HL-60 (cell line): ENCODE measurements around the gene USP32.

Source experiments
- DNase-seq, 2 experiments: peaks; one replicate each; pipeline ENCODE4 v3.0.0-alpha.2; 2010 to 2020; ENCODE audit warnings: low read depth in 1 of 2, low spot score in 1 of 2
- H3K27ac ChIP-seq: fragments of 250-450 bp; sonication (Bioruptor Pico); replicated peaks from 2 replicates; pipeline ENCODE4 v1.5.1; 2020; ENCODE audit warnings: mild to moderate bottlenecking, moderate library complexity
- H3K27me3 ChIP-seq: fragments of 250-450 bp; sonication (Bioruptor Pico); 2 replicates; pipeline ENCODE4 v1.5.1; 2021; ENCODE audit warnings: mild to moderate bottlenecking, moderate library complexity; ENCODE audit not compliant: insufficient read depth, poor library complexity, severe bottlenecking
- H3K4me3 ChIP-seq: replicated peaks from 2 replicates; pipeline ENCODE4 v1.5.1; 2011; ENCODE audit warnings: mild to moderate bottlenecking, control low read depth, low read length; ENCODE audit not compliant: insufficient read depth
- GABPA ChIP-seq: IDR thresholded peaks from 2 replicates; pipeline ENCODE4 v1.6.1; 2012; ENCODE audit warnings: low read depth
- POLR2AphosphoS5 ChIP-seq: IDR thresholded peaks from 2 replicates; pipeline ENCODE4 v1.6.1; 2012; ENCODE audit warnings: low read depth
- SPI1 ChIP-seq: IDR thresholded peaks from 2 replicates; pipeline ENCODE4 v1.6.1; 2012; ENCODE audit warnings: low read depth, mild to moderate bottlenecking, borderline replicate concordance
- TF ChIP-seq, protein P1 (sequence below): IDR thresholded peaks from 2 replicates; pipeline ENCODE4 v1.6.1; 2012; ENCODE audit warnings: low read depth; ENCODE audit not compliant: insufficient replicate concordance
- TF ChIP-seq, protein P2 (sequence below): IDR thresholded peaks from one replicate; pipeline ENCODE4 v1.5.1; 2011; ENCODE audit warnings: low read length, control low read depth, inconsistent platforms; ENCODE audit not compliant: insufficient read depth

The USP32 gene

DNA sequence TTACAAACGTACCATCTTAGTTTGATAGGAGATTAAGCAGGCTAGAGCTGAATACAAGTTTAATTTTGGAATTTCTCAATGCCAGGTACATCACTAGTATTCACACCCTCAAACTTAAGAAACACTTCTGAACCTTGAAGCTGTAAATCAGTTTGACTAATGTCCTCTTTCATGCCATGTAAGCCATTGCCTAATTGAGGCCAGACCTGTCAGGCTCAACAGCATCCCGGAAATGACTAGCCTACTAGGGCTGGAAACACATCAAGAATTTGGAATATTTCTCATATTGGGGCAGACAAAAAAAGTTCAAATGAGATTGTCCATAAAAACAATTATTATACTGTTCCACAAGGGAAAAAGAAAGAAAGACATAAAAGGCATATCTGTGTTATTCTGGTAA is 1.7 kb downstream of the USP32 start:
- DNase-seq, result peak in 1 of 2 experiments; percentile 63
- no peak for TF ChIP-seq GABPA
- no peak for TF ChIP-seq SPI1
- TF ChIP-seq POLR2AphosphoS5, result no peak
- TF ChIP-seq, protein P1, sequence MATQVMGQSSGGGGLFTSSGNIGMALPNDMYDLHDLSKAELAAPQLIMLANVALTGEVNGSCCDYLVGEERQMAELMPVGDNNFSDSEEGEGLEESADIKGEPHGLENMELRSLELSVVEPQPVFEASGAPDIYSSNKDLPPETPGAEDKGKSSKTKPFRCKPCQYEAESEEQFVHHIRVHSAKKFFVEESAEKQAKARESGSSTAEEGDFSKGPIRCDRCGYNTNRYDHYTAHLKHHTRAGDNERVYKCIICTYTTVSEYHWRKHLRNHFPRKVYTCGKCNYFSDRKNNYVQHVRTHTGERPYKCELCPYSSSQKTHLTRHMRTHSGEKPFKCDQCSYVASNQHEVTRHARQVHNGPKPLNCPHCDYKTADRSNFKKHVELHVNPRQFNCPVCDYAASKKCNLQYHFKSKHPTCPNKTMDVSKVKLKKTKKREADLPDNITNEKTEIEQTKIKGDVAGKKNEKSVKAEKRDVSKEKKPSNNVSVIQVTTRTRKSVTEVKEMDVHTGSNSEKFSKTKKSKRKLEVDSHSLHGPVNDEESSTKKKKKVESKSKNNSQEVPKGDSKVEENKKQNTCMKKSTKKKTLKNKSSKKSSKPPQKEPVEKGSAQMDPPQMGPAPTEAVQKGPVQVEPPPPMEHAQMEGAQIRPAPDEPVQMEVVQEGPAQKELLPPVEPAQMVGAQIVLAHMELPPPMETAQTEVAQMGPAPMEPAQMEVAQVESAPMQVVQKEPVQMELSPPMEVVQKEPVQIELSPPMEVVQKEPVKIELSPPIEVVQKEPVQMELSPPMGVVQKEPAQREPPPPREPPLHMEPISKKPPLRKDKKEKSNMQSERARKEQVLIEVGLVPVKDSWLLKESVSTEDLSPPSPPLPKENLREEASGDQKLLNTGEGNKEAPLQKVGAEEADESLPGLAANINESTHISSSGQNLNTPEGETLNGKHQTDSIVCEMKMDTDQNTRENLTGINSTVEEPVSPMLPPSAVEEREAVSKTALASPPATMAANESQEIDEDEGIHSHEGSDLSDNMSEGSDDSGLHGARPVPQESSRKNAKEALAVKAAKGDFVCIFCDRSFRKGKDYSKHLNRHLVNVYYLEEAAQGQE, result no peak
- TF ChIP-seq, protein P2, sequence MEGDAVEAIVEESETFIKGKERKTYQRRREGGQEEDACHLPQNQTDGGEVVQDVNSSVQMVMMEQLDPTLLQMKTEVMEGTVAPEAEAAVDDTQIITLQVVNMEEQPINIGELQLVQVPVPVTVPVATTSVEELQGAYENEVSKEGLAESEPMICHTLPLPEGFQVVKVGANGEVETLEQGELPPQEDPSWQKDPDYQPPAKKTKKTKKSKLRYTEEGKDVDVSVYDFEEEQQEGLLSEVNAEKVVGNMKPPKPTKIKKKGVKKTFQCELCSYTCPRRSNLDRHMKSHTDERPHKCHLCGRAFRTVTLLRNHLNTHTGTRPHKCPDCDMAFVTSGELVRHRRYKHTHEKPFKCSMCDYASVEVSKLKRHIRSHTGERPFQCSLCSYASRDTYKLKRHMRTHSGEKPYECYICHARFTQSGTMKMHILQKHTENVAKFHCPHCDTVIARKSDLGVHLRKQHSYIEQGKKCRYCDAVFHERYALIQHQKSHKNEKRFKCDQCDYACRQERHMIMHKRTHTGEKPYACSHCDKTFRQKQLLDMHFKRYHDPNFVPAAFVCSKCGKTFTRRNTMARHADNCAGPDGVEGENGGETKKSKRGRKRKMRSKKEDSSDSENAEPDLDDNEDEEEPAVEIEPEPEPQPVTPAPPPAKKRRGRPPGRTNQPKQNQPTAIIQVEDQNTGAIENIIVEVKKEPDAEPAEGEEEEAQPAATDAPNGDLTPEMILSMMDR, result no peak
- Histone ChIP-seq H3K4me3 (peak overlapping the region; percentile 88), H3K27ac (peak overlapping the region; percentile 97), H3K27me3 (no peaks in the 10 kb centered on the region)

DNA sequence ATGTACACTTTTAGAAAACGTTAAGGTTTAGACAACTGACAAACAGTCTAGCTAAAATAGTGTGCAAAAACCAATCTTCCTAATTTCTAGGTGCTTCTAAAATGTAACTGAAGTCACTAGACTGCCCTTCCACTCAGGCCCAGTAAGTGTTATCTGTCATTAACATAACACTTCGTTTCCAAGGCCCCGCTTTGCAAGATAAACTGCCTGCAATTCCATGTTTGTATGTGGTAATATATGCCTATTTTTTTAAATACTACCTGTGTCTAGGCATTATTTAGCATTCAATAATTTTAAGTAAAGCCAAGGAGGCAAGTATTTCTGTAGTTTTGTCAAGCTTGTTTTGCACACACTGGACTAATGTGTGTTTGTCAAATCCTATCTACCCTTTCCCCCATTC is 3.2 kb downstream of the USP32 start:
- TF ChIP-seq POLR2AphosphoS5, result no peak
- TF ChIP-seq, protein P1, result no peak
- no peak overlapping the region for H3K4me3 ChIP-seq
- peak overlapping the region; percentile 44 for H3K27ac ChIP-seq
- no peaks in the 10 kb centered on the region for H3K27me3 ChIP-seq
- DNase-seq, result no peak

DNA sequence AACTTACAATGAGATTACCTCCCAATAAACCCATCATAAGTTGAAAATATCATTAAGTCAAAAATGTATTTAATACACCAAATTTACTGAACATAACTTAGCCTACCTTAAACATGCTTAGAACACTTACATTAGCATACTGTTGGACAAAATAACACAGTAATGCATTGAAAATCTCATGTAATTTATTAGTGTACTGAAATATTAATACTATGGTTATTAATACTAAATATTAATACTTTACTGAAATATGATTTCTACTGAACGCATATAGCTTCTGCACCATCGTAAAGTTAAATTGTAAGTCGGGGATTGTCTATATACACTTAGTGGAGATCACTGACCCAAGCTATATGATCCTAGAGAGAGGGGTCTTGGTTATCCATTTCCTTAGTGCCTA is 4.3 kb downstream of the USP32 start:
- no peak for TF ChIP-seq GABPA
- no peak for TF ChIP-seq SPI1
- TF ChIP-seq, protein P1, result no peak
- TF ChIP-seq, protein P2, result no peak
- no peak for TF ChIP-seq POLR2AphosphoS5
- no peaks in the 10 kb centered on the region for H3K27me3 ChIP-seq
- peak overlapping the region; percentile 44; the same call in 1 of the 2 replicates for H3K27ac ChIP-seq
- no peak overlapping the region for H3K4me3 ChIP-seq
- no peak for DNase-seq
